Measurements from ENCODE around the gene FOXP1. TPM values are rescaled to one million over a fixed set of nuclear protein-coding genes. Genes with fewer than 3 reads are reported as not detected.

The FOXP1 gene
- polyA plus RNA-seq, 1 donor (not counting 4 experiments of a cell fraction or from before 2014, with no cell fraction given): 14.6 TPM

- Histone ChIP-seq H3K4me1 (ENCODE audit: control insufficient read depth, extremely low read depth, insufficient read depth, low read length) (peaks cover 57% of the 10 kb centered on the region), H2AFZ (ENCODE audit: control insufficient read depth, low read length) (peak overlapping the region; percentile 83), H3K4me3 (ENCODE audit: control insufficient read depth in 2 of 3, extremely low read depth in 1 of 3, insufficient read depth in 2 of 3, low read depth in 1 of 3, low read length in 3 of 3) (peak overlapping the region; percentile 1 to 59 (median 49)), H3K79me2 (ENCODE audit: control insufficient read depth, insufficient read depth, low read length) (no peaks in the 10 kb centered on the region), H3K9me3 (ENCODE audit: control insufficient read depth, low read depth, low read length) (no peaks in the 10 kb centered on the region), H3K9ac (ENCODE audit: control insufficient read depth, extremely low read depth, insufficient read depth, low read length) (peak overlapping the region; percentile 85), H3K27ac (ENCODE audit: control insufficient read depth, insufficient read depth, low read length) (peak overlapping the region; percentile 95), H3K27me3 (ENCODE audit: control insufficient read depth, extremely low read depth, insufficient read depth, low read length) (no peaks in the 10 kb centered on the region), H3K9me1 (ENCODE audit: control insufficient read depth, extremely low read depth, insufficient read depth, low read length) (no peaks in the 10 kb centered on the region), H4K20me1 (ENCODE audit: control insufficient read depth, extremely low read depth, insufficient read depth, low read length) (no peaks in the 10 kb centered on the region), H3K36me3 (ENCODE audit: control insufficient read depth in 2 of 2, extremely low read depth in 1 of 2, insufficient read depth in 2 of 2, low read length in 2 of 2) (no peaks in the 10 kb centered on the region), H3K4me2 (ENCODE audit: control insufficient read depth, extremely low read depth, insufficient read depth, low read depth, low read length) (peak overlapping the region; percentile 92)
- FAIRE-seq: peak; percentile 90
- no peak for TF ChIP-seq EZH2 (IDR thresholded peaks at IDR 0.05; ENCODE audit: low read length)
- TF ChIP-seq, protein P1, sequence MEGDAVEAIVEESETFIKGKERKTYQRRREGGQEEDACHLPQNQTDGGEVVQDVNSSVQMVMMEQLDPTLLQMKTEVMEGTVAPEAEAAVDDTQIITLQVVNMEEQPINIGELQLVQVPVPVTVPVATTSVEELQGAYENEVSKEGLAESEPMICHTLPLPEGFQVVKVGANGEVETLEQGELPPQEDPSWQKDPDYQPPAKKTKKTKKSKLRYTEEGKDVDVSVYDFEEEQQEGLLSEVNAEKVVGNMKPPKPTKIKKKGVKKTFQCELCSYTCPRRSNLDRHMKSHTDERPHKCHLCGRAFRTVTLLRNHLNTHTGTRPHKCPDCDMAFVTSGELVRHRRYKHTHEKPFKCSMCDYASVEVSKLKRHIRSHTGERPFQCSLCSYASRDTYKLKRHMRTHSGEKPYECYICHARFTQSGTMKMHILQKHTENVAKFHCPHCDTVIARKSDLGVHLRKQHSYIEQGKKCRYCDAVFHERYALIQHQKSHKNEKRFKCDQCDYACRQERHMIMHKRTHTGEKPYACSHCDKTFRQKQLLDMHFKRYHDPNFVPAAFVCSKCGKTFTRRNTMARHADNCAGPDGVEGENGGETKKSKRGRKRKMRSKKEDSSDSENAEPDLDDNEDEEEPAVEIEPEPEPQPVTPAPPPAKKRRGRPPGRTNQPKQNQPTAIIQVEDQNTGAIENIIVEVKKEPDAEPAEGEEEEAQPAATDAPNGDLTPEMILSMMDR (optimal IDR thresholded peaks at IDR 0.05 in 1 of 3, IDR thresholded peaks at IDR 0.05 in 1 of 3, conservative IDR thresholded peaks at IDR 0.05 in 1 of 3; ENCODE audit: extremely low read depth in 1 of 3, insufficient read depth in 2 of 3, low read length in 3 of 3): no peak
- dilution Hi-C loops (cut with MboI; ENCODE audit: extremely low pct_ligation_motif_present, low sequenced_read_pairs): no loop called here
- no peak for DNase-seq (ENCODE audit: low read depth, low spot score)
These were observed 154.5 kb downstream of the FOXP1 start for GRCh38 chr3:71428841-71429596.

DNA sequence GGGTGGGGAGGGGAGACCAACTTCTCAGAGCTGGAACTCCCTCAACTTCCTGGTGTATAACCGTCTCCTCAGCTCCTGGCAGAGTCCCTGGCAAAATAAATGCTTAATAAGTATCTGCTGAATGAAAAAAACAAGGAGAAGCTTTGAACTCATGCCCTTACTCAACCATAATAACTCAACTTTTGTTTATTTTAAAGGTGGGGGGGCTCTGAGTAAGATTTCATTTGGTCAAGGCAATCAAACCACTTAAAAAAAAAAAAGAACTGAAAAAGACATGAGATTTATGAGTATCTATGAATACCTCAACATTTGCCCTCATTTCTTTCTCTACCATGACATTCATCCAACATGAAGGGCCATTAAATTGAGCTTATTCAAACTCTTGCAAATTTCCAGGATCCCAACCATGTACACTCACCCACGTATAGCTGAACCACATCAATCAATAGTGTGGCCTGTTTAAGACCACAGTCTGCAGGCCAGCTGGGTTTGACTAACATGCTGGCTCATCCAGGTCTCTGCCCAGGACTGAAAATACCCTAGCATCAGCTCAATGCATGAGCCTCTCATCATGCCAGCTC, 157.9 kb downstream of the FOXP1 start:
- Histone ChIP-seq H3K27ac (ENCODE audit: control insufficient read depth, insufficient read depth, low read length) (no peak overlapping the region), H3K79me2 (ENCODE audit: control insufficient read depth, insufficient read depth, low read length) (no peaks in the 10 kb centered on the region), H3K9ac (ENCODE audit: control insufficient read depth, extremely low read depth, insufficient read depth, low read length) (no peak overlapping the region), H3K9me1 (ENCODE audit: control insufficient read depth, extremely low read depth, insufficient read depth, low read length) (no peaks in the 10 kb centered on the region), H3K4me1 (ENCODE audit: control insufficient read depth, extremely low read depth, insufficient read depth, low read length) (peaks cover 41% of the 10 kb centered on the region), H3K36me3 (ENCODE audit: control insufficient read depth in 2 of 2, extremely low read depth in 1 of 2, insufficient read depth in 2 of 2, low read length in 2 of 2) (no peaks in the 10 kb centered on the region), H3K27me3 (ENCODE audit: control insufficient read depth, extremely low read depth, insufficient read depth, low read length) (no peaks in the 10 kb centered on the region), H3K9me3 (ENCODE audit: control insufficient read depth, low read depth, low read length) (no peaks in the 10 kb centered on the region), H3K4me3 (ENCODE audit: control insufficient read depth in 2 of 3, extremely low read depth in 1 of 3, insufficient read depth in 2 of 3, low read depth in 1 of 3, low read length in 3 of 3) (no peak overlapping the region), H2AFZ (ENCODE audit: control insufficient read depth, low read length) (no peak overlapping the region), H4K20me1 (ENCODE audit: control insufficient read depth, extremely low read depth, insufficient read depth, low read length) (no peaks in the 10 kb centered on the region), H3K4me2 (ENCODE audit: control insufficient read depth, extremely low read depth, insufficient read depth, low read depth, low read length) (no peak overlapping the region)
- FAIRE-seq (peak; percentile 83), DNase-seq (ENCODE audit: low read depth, low spot score) (no peak)
- dilution Hi-C loops (cut with MboI; ENCODE audit: extremely low pct_ligation_motif_present, low sequenced_read_pairs): no loop called here
- TF ChIP-seq, protein P1 (optimal IDR thresholded peaks at IDR 0.05 in 1 of 3, IDR thresholded peaks at IDR 0.05 in 1 of 3, conservative IDR thresholded peaks at IDR 0.05 in 1 of 3; ENCODE audit: extremely low read depth in 1 of 3, insufficient read depth in 2 of 3, low read length in 3 of 3): no peak
- no peak for TF ChIP-seq EZH2 (IDR thresholded peaks at IDR 0.05; ENCODE audit: low read length)

Data from keratinocyte (primary cell).